Fibroblast of skin of right quadriceps (primary cell): ENCODE data around the gene MIEF1.

Source experiments
- DNase-seq: peaks from one replicate; pipeline ENCODE4 v3.0.0-alpha.2; 2013

The MIEF1 gene

GRCh38 chr22:39502109-39502788, at the start of gene MIEF1:
TSS of gene MIEF1 (plus strand) at chr22:39502290. CDS start at chr22:39511295, 9,005 bp downstream.
- DNase-seq: peak; percentile 92

GRCh38 chr22:39452740-39453040, 49.4 kb upstream of the MIEF1 start:
- DNase-seq: no peak

- no peak for DNase-seq
These were observed 48.2 kb upstream of the MIEF1 start for GRCh38 chr22:39453765-39454378.

DNA sequence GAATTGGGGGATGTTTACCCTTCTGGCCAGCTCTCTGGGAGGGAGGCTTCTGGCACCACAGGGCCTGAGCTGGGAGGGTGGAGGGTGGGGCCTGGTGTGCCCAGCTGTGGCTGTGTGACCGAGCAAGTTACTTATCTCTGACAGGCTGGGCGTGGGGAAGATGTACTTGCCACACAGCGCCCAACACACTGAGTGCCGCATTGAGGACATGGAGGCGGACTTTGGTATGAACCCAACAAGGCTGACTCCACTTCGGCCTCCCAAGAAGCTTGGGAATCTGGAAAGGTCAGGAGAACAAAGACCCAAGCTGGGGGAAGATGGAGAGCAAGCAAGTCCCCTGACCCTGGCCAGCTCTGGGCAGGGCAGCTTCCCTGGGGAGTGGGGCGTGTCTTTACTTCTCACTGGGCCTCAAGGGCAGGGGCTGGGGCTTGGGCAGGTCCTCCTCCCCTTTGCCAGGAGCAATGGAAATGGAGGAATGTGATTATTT, 47.7 kb upstream of the MIEF1 start:
- DNase-seq: no peak

GRCh38 chr22:39456522-39457197, 45.4 kb upstream of the MIEF1 start, which contains the start of gene MGAT3:
TSS of gene MGAT3 (plus strand) at chr22:39457012. CDS start at chr22:39487348, 30,336 bp downstream.
- DNase-seq: no peak

- DNase-seq: no peak
These were observed 44.9 kb upstream of the MIEF1 start for GRCh38 chr22:39457198-39457555.

GRCh38 chr22:39457556-39458443, 44.3 kb upstream of the MIEF1 start:
- no peak for DNase-seq

- no peak for DNase-seq
These were observed 43.5 kb upstream of the MIEF1 start for GRCh38 chr22:39458444-39459083.

DNA sequence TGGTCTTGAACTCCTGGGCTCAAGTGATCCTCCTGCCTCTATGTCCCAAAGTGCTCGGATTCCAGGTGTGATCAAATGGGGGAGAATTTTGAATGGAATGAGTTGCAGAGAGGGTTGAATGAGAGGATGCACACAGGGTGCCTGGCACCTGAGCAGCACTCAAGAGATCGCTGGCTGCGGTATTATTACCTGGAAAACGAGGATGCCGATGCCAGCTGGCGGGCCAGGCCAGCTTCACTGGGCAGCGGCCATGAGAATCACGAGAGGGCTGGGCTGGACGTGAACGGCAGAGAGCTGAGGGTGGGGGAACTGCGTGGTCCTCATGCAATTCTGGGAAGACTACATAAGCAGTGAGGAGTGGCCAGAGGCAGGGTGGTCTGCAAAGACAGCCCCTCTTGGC, 42.4 kb upstream of the MIEF1 start:
- no peak for DNase-seq

GRCh38 chr22:39462443-39463221, 39.5 kb upstream of the MIEF1 start:
- DNase-seq: no peak

DNA sequence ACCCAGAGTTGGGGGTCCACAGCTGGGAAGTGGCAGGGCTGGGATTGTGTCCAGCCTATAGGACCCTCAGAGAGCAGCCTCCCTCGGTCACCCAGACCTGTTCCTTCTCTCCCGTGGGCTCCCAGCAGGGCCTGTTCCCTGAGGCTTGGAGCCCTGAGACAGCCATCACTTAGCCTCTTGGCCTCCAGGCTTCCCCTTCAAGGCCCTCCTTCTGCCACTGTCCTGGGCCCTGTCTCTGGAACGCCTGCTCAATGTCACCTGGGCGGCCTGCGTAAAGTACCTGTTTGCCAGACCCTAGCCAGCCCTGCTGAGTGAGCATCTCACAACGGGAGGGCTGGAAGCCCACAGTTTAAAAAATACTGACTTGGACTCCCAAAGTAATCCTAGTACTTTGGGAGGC, 38.8 kb upstream of the MIEF1 start:
- DNase-seq: no peak

DNA sequence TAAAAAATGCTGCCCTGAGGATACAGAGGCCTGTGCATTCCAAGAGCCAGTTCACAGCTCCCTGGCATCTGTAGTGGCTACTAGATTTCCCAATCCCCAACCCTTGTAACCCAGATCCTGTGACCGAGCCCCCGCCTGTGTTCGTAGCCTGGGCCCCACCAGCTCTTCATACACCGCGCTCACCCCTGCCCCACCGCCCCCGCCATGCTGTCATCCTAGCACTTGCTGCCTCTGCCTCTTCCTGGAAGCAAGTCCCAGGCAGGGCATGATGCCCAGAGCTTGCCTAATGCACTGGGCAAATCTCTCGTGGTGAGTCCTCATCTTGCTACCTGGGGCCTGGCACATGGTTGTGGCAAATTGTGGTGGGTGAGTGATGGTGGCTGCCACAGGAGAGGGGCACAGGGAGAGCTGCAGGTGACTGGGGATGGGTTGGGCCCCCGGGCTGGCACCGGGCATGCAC, 38.1 kb upstream of the MIEF1 start:
- no peak for DNase-seq

DNA sequence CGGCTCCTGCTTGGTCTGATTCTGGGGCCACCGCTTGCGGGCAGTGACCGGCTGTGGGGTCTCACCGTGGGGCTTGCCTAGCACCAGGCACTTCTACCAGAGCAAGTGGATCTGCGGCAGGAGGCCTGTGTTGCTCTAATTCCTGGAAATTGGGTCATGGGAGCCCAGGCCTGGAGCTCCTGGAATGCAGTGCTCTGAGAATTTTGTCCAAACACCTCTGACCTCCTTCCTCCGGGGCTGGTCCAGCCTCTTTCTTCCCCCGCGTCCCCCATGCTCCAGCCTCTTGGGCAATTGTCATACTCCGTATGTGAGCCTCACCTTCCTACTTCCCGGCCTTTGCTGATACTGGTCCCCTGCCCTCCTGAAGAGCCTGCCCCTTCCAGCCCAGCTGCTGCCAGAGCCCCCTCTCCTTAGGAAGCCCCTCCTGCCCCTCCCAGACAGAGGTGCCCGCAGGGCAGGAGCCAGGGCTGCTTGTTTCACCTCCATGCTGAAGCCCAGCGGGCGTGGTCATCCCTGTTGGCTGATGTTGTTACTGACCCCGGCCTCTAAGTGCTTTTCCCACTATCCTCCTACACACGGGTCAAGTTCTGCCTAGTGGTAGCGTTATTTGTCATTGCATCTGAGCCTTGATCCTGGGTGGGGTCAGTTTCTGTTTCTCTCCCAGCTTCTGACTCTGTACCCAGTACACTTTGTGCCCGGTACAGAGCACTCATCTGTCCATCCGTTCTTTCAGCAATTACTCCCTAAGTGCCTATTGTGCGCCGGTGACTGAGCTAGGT, 35.7 kb upstream of the MIEF1 start:
- DNase-seq: no peak

DNA sequence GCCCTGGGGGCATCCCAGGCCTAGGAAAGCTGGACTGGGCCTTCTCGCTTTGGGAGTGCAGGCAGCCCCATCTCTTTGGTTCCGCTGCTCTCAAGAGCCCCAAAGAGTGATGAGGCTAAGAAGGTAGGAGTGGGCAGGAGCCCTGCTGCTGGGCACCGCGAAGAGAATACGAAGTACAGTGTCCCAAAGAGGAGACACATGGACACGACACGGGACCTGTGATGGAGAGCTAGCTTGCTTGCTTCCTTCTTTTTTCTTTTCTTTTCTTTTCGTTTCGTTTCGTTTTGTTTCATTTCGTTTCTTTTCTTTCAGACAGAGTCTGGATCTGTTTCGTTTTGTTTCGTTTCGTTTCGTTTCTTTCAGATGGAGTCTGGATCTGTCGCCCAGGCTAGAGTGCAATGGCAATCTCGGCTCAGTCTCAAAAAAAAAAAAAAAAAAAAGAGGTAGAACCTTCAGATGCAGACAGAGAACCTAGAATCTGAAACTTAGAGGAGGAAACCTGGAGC, 34.6 kb upstream of the MIEF1 start:
- DNase-seq: no peak

DNA sequence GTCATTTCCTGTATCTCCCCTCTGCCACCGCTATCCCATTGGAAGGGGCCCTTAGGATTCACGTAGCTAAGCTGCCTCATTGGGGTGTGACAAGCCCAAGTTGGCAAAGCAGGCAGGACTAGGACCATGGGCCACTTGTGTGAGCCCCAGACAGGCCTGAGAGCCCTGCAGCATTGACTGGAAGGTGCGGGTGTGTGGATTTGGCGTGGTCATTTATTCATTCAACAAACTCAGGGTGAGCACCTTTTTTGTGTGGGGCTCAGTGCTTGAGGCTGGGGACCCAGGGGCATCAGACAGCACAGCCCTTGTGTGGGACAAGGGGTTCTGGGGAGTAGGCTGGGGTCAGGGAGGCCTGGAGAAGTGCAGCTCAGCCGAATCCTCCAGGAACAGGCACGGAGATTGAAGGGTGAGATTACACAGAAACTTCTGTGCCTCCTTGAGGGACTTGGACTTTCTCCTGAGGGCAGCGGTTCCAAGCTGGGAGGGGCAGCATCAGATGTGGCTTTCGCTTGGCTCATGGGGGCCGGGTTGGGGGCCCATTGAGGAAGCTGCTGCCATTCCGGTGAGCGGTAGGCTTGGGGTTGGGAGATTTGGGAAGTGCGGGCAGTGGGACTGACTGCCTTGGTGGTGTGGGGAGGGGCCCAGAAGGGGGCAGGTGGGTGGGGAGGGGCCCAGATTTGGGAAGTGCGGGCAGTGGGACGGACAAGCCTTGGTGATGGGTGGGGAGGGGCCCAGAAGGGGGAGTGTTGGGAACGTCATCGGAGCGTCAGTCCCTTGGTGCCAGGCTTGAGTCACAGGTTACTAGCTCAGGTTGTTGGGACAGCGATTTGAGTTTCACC, 33.4 kb upstream of the MIEF1 start:
- DNase-seq: no peak

- DNase-seq: no peak
These were observed 32.8 kb upstream of the MIEF1 start for GRCh38 chr22:39469326-39469680.

- DNase-seq: no peak
These were observed 32.2 kb upstream of the MIEF1 start for GRCh38 chr22:39469681-39470450.

- no peak for DNase-seq
These were observed 31.4 kb upstream of the MIEF1 start for GRCh38 chr22:39470451-39471291.
